H1 (cell line): ENCODE results near the gene MUSTN1. TPM values are rescaled to one million over a fixed set of nuclear protein-coding genes. Genes with fewer than 3 reads are reported as not detected.
A peak's percentile ranks its signal among the peaks of the same experiment; 100 is the strongest.

ENCODE experiments used
- CTCF ChIA-PET: fragments of 300-600 bp; sonication (Branson Sonifier 250); formaldehyde crosslinking; loops from one replicate; lab custom pipeline; 2021; ENCODE audit not compliant: partially characterized antibody; lab: Charles Lee
- POLR2A ChIA-PET: fragments of 300-600 bp; sonication (Branson Sonifier 250); formaldehyde crosslinking; loops from one replicate; lab custom pipeline; 2021; ENCODE audit warnings: inconsistent platforms; ENCODE audit not compliant: partially characterized antibody; lab: Charles Lee
- DNase-seq, 2 experiments: peaks; one replicate each; pipeline versions ENCODE4 v3.0.0 to v3.0.0-alpha.2; 2010 to 2022; ENCODE audit warnings: low spot score in 2 of 2, low read depth in 1 of 2, mixed read lengths in 1 of 2
- FAIRE-seq: peaks from 2 replicates; lab custom pipeline; 2011; peaks lifted over from hg19 to GRCh38; lab: Jason Lieb, UNC
- H2AFZ ChIP-seq: 2 replicates; pipeline ENCODE4 v1.8.1; 2012; ENCODE audit warnings: low read length, inconsistent platforms
- H2AK5ac ChIP-seq: 2 replicates; pipeline ENCODE4 v1.6.1; 2013; ENCODE audit warnings: low read depth, low read length
- H2BK120ac ChIP-seq: replicated peaks from 2 replicates; pipeline ENCODE3; 2013; ENCODE audit warnings: low read depth, low read length, inconsistent platforms
- H2BK12ac ChIP-seq: 2 replicates; pipeline ENCODE4 v1.6.1; 2013; ENCODE audit warnings: low read depth, low read length
- H2BK15ac ChIP-seq: 2 replicates; pipeline ENCODE4 v1.6.1; 2013; ENCODE audit warnings: low read length
- H2BK20ac ChIP-seq: 2 replicates; pipeline ENCODE4 v1.6.1; 2013; ENCODE audit warnings: low read length
- H2BK5ac ChIP-seq: 2 replicates; pipeline ENCODE4 v1.6.1; 2013; ENCODE audit warnings: low read depth, low read length
- H3K14ac ChIP-seq: 2 replicates; pipeline ENCODE4 v1.6.1; 2013; ENCODE audit warnings: inconsistent platforms; ENCODE audit not compliant: insufficient read length
- H3K18ac ChIP-seq: 2 replicates; pipeline ENCODE4 v1.6.1; 2013; ENCODE audit warnings: low read length; ENCODE audit errors: extremely low read depth
- H3K23ac ChIP-seq: 2 replicates; pipeline ENCODE4 v1.6.1; 2013; ENCODE audit warnings: inconsistent platforms; ENCODE audit not compliant: insufficient read length
- H3K23me2 ChIP-seq: 2 replicates; pipeline ENCODE4 v1.6.1; 2013; ENCODE audit warnings: low read depth, low read length
- H3K27ac ChIP-seq: 2 replicates; pipeline ENCODE4 v1.6.1; 2011; ENCODE audit warnings: low read depth, low read length, inconsistent platforms
- H3K27me3 ChIP-seq, 4 experiments: replicated peaks in 1 of 4; 1 replicate in 1 of 4; 2 replicates in 3 of 4; pipeline versions ENCODE4 v1.6.1 to v1.8.1; 2011 to 2013; ENCODE audit warnings: low read length in 3 of 4, mild to moderate bottlenecking in 3 of 4, inconsistent platforms in 2 of 4, mixed read lengths in 2 of 4, moderate library complexity in 1 of 4; ENCODE audit not compliant: control insufficient read depth in 3 of 4, insufficient read depth in 3 of 4; ENCODE audit errors: extremely low read depth in 1 of 4
- H3K36me3 ChIP-seq, 4 experiments: 2 replicates each; pipeline versions ENCODE4 v1.6.1 to v1.8.1; 2011 to 2013; ENCODE audit warnings: mild to moderate bottlenecking in 4 of 4, low read length in 3 of 4, moderate library complexity in 2 of 4, control low read depth in 1 of 4, inconsistent platforms in 1 of 4; ENCODE audit not compliant: insufficient read depth in 4 of 4, control insufficient read depth in 2 of 4
- H3K4ac ChIP-seq: replicated peaks from 2 replicates; pipeline ENCODE3; 2013; ENCODE audit warnings: low read length, low read depth, mixed read lengths, inconsistent platforms; ENCODE audit not compliant: insufficient read length
- H3K4me1 ChIP-seq, 4 experiments: replicated peaks in 1 of 4; 1 replicate in 1 of 4; 2 replicates in 3 of 4; pipeline versions ENCODE4 v1.6.1 to v1.8.1; 2011 to 2013; ENCODE audit warnings: low read length in 3 of 4, inconsistent platforms in 2 of 4, mixed read lengths in 1 of 4; ENCODE audit not compliant: insufficient read depth in 4 of 4, control insufficient read depth in 3 of 4
- H3K4me2 ChIP-seq, 2 experiments: 2 replicates each; pipeline versions ENCODE4 v1.6.1 to v1.8.1; 2011 to 2013; ENCODE audit warnings: low read depth in 2 of 2, low read length in 2 of 2, control low read depth in 1 of 2, inconsistent platforms in 1 of 2, mild to moderate bottlenecking in 1 of 2; ENCODE audit not compliant: insufficient read depth in 1 of 2
- H3K4me3 ChIP-seq, 4 experiments: fragments of 200-600, 300-600 bp in 1 of 4; sonication (generic), shearing (Covaris generic), sonication (Bioruptor Twin) in 1 of 4; 2 replicates each; pipeline versions ENCODE4 v1.5.1 to v1.8.1; 2011 to 2016; ENCODE audit warnings: low read length in 4 of 4, low read depth in 3 of 4, control low read depth in 2 of 4, inconsistent platforms in 2 of 4, mild to moderate bottlenecking in 2 of 4, mixed read lengths in 1 of 4, moderate library complexity in 1 of 4; ENCODE audit not compliant: insufficient read depth in 2 of 4; ENCODE audit errors: extremely low read depth in 1 of 4
- H3K56ac ChIP-seq: replicated peaks from 2 replicates; pipeline ENCODE3; 2013; ENCODE audit warnings: low read depth, mild to moderate bottlenecking, mixed read lengths, low read length, inconsistent platforms; ENCODE audit not compliant: insufficient read length
- H3K79me1 ChIP-seq: 2 replicates; pipeline ENCODE4 v1.6.1; 2013; ENCODE audit warnings: low read depth, low read length, control low read depth
- H3K79me2 ChIP-seq, 2 experiments: 2 replicates each; pipeline versions ENCODE4 v1.6.1 to v1.8.1; 2012 to 2013; ENCODE audit warnings: low read length in 2 of 2, mild to moderate bottlenecking in 2 of 2, inconsistent platforms in 1 of 2; ENCODE audit not compliant: insufficient read depth in 2 of 2, control insufficient read depth in 1 of 2
- H3K9ac ChIP-seq, 4 experiments: replicated peaks in 1 of 4; 1 replicate in 1 of 4; 2 replicates in 3 of 4; pipeline versions ENCODE4 v1.6.1 to v1.8.1; 2011 to 2013; ENCODE audit warnings: low read depth in 3 of 4, low read length in 3 of 4, control low read depth in 2 of 4, mild to moderate bottlenecking in 2 of 4, moderate library complexity in 2 of 4, inconsistent platforms in 1 of 4; ENCODE audit errors: extremely low read depth in 1 of 4
- H3K9me3 ChIP-seq, 2 experiments: 2 replicates each; pipeline versions ENCODE4 v1.6.1 to v1.8.1; 2012 to 2013; ENCODE audit warnings: mild to moderate bottlenecking in 2 of 2, moderate library complexity in 2 of 2, control low read depth in 1 of 2, inconsistent platforms in 1 of 2, low read depth in 1 of 2, low read length in 1 of 2, mixed read lengths in 1 of 2; ENCODE audit not compliant: insufficient read depth in 2 of 2
- H4K20me1 ChIP-seq, 2 experiments: replicated peaks in 1 of 2; 2 replicates each; pipeline versions ENCODE3 to v1.8.1; 2011 to 2013; ENCODE audit warnings: inconsistent platforms in 2 of 2, low read length in 2 of 2, mild to moderate bottlenecking in 1 of 2; ENCODE audit not compliant: insufficient read depth in 2 of 2, control insufficient read depth in 1 of 2
- H4K5ac ChIP-seq: 2 replicates; pipeline ENCODE4 v1.6.1; 2013; ENCODE audit warnings: low read length, low read depth, mixed read lengths, inconsistent platforms; ENCODE audit not compliant: insufficient read length
- H4K8ac ChIP-seq: 2 replicates; pipeline ENCODE4 v1.8.0; 2013; ENCODE audit warnings: mild to moderate bottlenecking, moderate library complexity, low read length, inconsistent platforms; ENCODE audit not compliant: insufficient read depth; ENCODE audit errors: extremely low read depth
- H4K91ac ChIP-seq: replicated peaks from 2 replicates; pipeline ENCODE3; 2013; ENCODE audit warnings: low read length, mixed read lengths, inconsistent platforms; ENCODE audit not compliant: insufficient read length
- ASH2L ChIP-seq: fragments of 200-600, 300-600 bp; sonication (generic); IDR thresholded peaks from one replicate; pipeline ENCODE4 v1.7.1; 2017; ENCODE audit warnings: low read length
- CBX5 ChIP-seq: fragments of 300-800, 300-1000 bp; sonication (generic); IDR thresholded peaks from 2 replicates; pipeline ENCODE4 v1.7.1; 2016; ENCODE audit warnings: antibody characterized with exemption, low read length, low read depth
- CHD1 ChIP-seq: IDR thresholded peaks from 2 replicates; pipeline ENCODE4 v1.6.1; 2012; ENCODE audit warnings: low read depth, low read length, improper control_type of control experiment
- EP300 ChIP-seq, 2 experiments: IDR thresholded peaks; 1 replicate in 1 of 2; 2 replicates in 1 of 2; pipeline ENCODE4 v1.6.1; 2011 to 2012; ENCODE audit warnings: low read depth in 2 of 2, low read length in 2 of 2, mild to moderate bottlenecking in 2 of 2, borderline replicate concordance in 1 of 2, inconsistent platforms in 1 of 2, moderate library complexity in 1 of 2
- GABPA ChIP-seq: IDR thresholded peaks from 2 replicates; pipeline ENCODE4 v1.6.1; 2011; ENCODE audit warnings: mild to moderate bottlenecking, low read length, moderate library complexity, borderline replicate concordance; ENCODE audit not compliant: insufficient read depth
- JUN ChIP-seq: IDR thresholded peaks from 2 replicates; pipeline ENCODE4 v1.6.1; 2011; ENCODE audit warnings: low read depth, mild to moderate bottlenecking, improper control_type of control experiment, low read length
- KDM1A ChIP-seq: fragments of 200-600, 300-600 bp; sonication (generic); IDR thresholded peaks from 2 replicates; pipeline ENCODE4 v1.7.1; 2016; ENCODE audit warnings: mild to moderate bottlenecking, low read length, borderline replicate concordance
- KDM5A ChIP-seq: fragments of 200-600 bp; IDR thresholded peaks from 2 replicates; pipeline ENCODE4 v1.7.1; 2012; ENCODE audit warnings: mild to moderate bottlenecking, low read length, inconsistent platforms, mixed read lengths
- POU5F1 ChIP-seq: IDR thresholded peaks from 2 replicates; pipeline ENCODE4 v1.6.1; 2011; ENCODE audit warnings: low read depth, mild to moderate bottlenecking, low read length, moderate library complexity
- SAP30 ChIP-seq: fragments of 300-600 bp; sonication (generic); IDR thresholded peaks from 2 replicates; pipeline ENCODE4 v1.7.1; 2012; ENCODE audit warnings: low read length, moderate library complexity, mild to moderate bottlenecking, inconsistent platforms; ENCODE audit not compliant: insufficient read depth, insufficient replicate concordance
- SRF ChIP-seq: IDR thresholded peaks from 2 replicates; pipeline ENCODE4 v1.6.1; 2011; ENCODE audit warnings: mild to moderate bottlenecking, low read depth, low read length, moderate library complexity
- TAF7 ChIP-seq: optimal IDR thresholded peaks from 2 replicates; pipeline ENCODE3; 2011; ENCODE audit warnings: low read depth, mild to moderate bottlenecking, inconsistent platforms, low read length, moderate library complexity, borderline replicate concordance
- ZNF274 ChIP-seq: IDR thresholded peaks from 2 replicates; pipeline ENCODE4 v1.7.0; 2012; ENCODE audit warnings: low read length, borderline replicate concordance; ENCODE audit errors: extremely low read depth
- WGBS, 2 experiments: shearing (Covaris generic) in 1 of 2; methylation state at CpG; one replicate each; pipeline versions ENCODE4 v1.1.6 to v1.1.7; 2013 to 2015; ENCODE audit warnings: low lambda C conversion rate in 2 of 2, mixed read lengths in 2 of 2, inconsistent platforms in 1 of 2, low coverage in 1 of 2, missing lambda C conversion rate in 1 of 2; ENCODE audit not compliant: insufficient replicate concordance in 2 of 2, insufficient coverage in 1 of 2, insufficient read length in 1 of 2; ENCODE audit errors: extremely low coverage in 1 of 2, missing lambda C conversion rate in 1 of 2; 5-methylcytosine and 5-hydroxymethylcytosine counted together
- polyA plus RNA-seq, 7 experiments: library from polyadenylated mRNA; depleted of rRNA in 3 of 7; stranded (reverse) in 5 of 7; unstranded in 2 of 7; fragments of >200 nt in 5 of 7; fragments of 200-250 nt in 2 of 7; gene quantifications; 1 replicate in 5 of 7; 2 replicates in 1 of 7; 4 replicates in 1 of 7; pipeline versions ENCODE4 v1.2.1 to v1.2.3, GENCODE V29; 2011 to 2013; ENCODE audit warnings: missing spikeins in 2 of 7, mixed read lengths in 2 of 7
- total RNA-seq: library from RNA; stranded (reverse); fragmentation: NEBNext Ultra II Directional; extraction: Animal tissue kit (Norgen Biotek cat#: 25700); gene quantifications from 2 replicates; pipeline ENCODE4 v1.2.1, GENCODE V29; 2021

Gene MUSTN1
- total and polyA plus RNA-seq, 2 of the 8 experiments (the other 6 are each of a cell fraction or from before 2014, with no cell fraction given) = 1.1 to 2.4 TPM

DNA sequence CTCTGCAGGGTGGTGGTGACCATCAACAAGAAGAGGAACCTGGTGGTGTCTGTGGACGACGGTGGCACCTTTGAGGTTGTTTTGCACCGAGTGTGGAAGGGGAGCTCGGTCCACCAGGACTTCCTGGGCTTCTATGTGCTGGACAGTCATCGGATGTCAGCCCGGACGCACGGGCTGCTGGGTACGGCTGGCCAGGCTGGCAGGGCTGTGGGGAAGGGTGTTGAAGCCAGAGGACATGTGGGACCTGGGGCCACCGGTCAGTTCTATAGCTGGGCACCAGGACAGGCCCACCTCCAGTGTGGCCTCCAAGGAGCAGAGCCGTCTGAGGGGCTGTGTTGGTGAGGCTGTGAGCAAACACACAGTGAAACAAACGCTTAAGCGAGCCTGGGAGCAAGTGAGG, 44.1 kb downstream of the MUSTN1 start:
- H3K4me1 ChIP-seq = no peaks in the 10 kb centered on the region
- H2BK5ac ChIP-seq = 0 out of 2 replicates have a peak overlapping the region, but pooled peaks have one; percentile 21
- no peak overlapping the region for H3K4ac ChIP-seq
- no peak for FAIRE-seq
- H4K91ac ChIP-seq = no peak overlapping the region
- 0 out of 2 replicates have a peak overlapping the region, but pooled peaks have one; percentile 18 for H2BK20ac ChIP-seq
- H3K18ac ChIP-seq = no peak overlapping the region
- TF ChIP-seq ASH2L = no peak
- TF ChIP-seq GABPA = no peak
- no peak for TF ChIP-seq SRF
- no peak for TF ChIP-seq EP300 (IDR thresholded peaks at IDR 0.05; ENCODE audit: borderline replicate concordance in 1 of 2, low read depth in 2 of 2, low read length in 2 of 2)
- no peak for TF ChIP-seq ZNF274
- no peak for TF ChIP-seq CHD1
- TF ChIP-seq KDM5A = no peak
- no peak for TF ChIP-seq POU5F1
- no peak for TF ChIP-seq KDM1A
- TF ChIP-seq TAF7 = no peak
- no peak for TF ChIP-seq CBX5
- TF ChIP-seq JUN = no peak
- no peak for TF ChIP-seq SAP30
- ChIA-PET POLR2A (interaction anchor here (0.8 to 2.5 kb wide), 2 partner anchors 20 to 22 kb away, joined by 3 to 10 read pairs; partner anchors contain the start of gene NEK4), CTCF (interaction anchor here (0.7 to 3.8 kb wide), 8 partner anchors 8 to 107 kb away, joined by 3 to 33 read pairs (median 10); partner anchors contain the start of gene STIMATE)
- H2BK12ac ChIP-seq = no peak overlapping the region
- H3K79me2 ChIP-seq = no peaks in the 10 kb centered on the region
- no peak overlapping the region for H3K23ac ChIP-seq
- H2BK15ac ChIP-seq = no peak overlapping the region
- no peak overlapping the region for H3K56ac ChIP-seq
- H2BK120ac ChIP-seq = no peak overlapping the region
- no peak overlapping the region for H3K14ac ChIP-seq
- no peaks in the 10 kb centered on the region for H3K9me3 ChIP-seq
- peaks cover 0 to 3% of the 10 kb centered on the region in 2 experiments for H4K20me1 ChIP-seq
- H3K4me3 ChIP-seq = no peak overlapping the region
- 84% methylated on average over 13 of the region's 13 CpGs; no CpG with 5 or more reads in 1 of the 2 experiments for WGBS, 2 experiments
- H4K8ac ChIP-seq = no peak overlapping the region
- no peak overlapping the region for H2AK5ac ChIP-seq
- no peak overlapping the region for H3K9ac ChIP-seq
- H3K4me2 ChIP-seq = no peak overlapping the region
- H3K27me3 ChIP-seq = no peaks in the 10 kb centered on the region
- DNase-seq = no peak
- no peak overlapping the region for H4K5ac ChIP-seq
- no peaks in the 10 kb centered on the region for H3K36me3 ChIP-seq
- H3K23me2 ChIP-seq = no peaks in the 10 kb centered on the region
- no peaks in the 10 kb centered on the region for H3K79me1 ChIP-seq
- no peak overlapping the region for H3K27ac ChIP-seq
- H2AFZ ChIP-seq = no peak overlapping the region
